ENCODE results near the gene TUBA4A.
"Not testable (repeated sequence)": the region's sequence is repeated elsewhere in the genome, so short reads cannot be mapped to it uniquely, and the experiment has no call there.

DNA sequence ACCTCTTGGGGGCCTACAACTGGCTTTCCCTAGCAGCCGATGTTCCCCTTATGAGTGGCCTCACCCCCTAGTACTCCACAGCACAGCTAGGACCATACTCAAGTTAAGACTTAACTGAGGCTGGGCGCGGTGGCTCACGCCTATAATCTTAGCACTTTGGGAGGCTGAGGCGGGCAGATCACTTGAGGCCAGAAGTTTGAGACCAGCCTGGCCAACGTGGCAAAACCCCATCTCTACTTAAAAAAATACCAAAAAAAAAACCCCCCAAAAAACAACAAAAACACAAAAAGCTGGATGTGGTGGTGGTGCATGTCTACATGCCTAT lies 33.4 kb upstream of the TUBA4A start:
- TF ChIP-seq, protein P1, sequence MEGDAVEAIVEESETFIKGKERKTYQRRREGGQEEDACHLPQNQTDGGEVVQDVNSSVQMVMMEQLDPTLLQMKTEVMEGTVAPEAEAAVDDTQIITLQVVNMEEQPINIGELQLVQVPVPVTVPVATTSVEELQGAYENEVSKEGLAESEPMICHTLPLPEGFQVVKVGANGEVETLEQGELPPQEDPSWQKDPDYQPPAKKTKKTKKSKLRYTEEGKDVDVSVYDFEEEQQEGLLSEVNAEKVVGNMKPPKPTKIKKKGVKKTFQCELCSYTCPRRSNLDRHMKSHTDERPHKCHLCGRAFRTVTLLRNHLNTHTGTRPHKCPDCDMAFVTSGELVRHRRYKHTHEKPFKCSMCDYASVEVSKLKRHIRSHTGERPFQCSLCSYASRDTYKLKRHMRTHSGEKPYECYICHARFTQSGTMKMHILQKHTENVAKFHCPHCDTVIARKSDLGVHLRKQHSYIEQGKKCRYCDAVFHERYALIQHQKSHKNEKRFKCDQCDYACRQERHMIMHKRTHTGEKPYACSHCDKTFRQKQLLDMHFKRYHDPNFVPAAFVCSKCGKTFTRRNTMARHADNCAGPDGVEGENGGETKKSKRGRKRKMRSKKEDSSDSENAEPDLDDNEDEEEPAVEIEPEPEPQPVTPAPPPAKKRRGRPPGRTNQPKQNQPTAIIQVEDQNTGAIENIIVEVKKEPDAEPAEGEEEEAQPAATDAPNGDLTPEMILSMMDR (IDR thresholded peaks at IDR 0.05), result not testable (repeated sequence)
- not testable (repeated sequence) for TF ChIP-seq POLR2A (IDR thresholded peaks at IDR 0.05)
